DOHH2 (cell line): ENCODE measurements around the gene ABCG2.

Source experiments
- H3F3A ChIP-seq: fragments of 200-600 bp; sonication (generic), shearing (Covaris generic); 2 replicates; pipeline ENCODE4 v1.6.0; 2016; ENCODE audit warnings: antibody characterized with exemption, mild to moderate bottlenecking; ENCODE audit not compliant: control insufficient read depth, insufficient read depth
- H3K27ac ChIP-seq: fragments of 200-600 bp; sonication (generic); 2 replicates; pipeline ENCODE4 v1.5.1; 2014; ENCODE audit warnings: low read depth, mild to moderate bottlenecking, low read length, moderate library complexity
- H3K27me3 ChIP-seq: fragments of 200-600 bp; sonication (generic); 2 replicates; pipeline ENCODE4 v1.6.1; 2014; ENCODE audit warnings: mild to moderate bottlenecking, low read length, mixed read lengths; ENCODE audit not compliant: control insufficient read depth
- H3K36me3 ChIP-seq: fragments of 200-600 bp; sonication (generic); 2 replicates; pipeline ENCODE4 v1.6.1; 2014; ENCODE audit warnings: mild to moderate bottlenecking, low read length, moderate library complexity, mixed read lengths; ENCODE audit not compliant: control insufficient read depth
- H3K4me1 ChIP-seq: fragments of 200-600 bp; sonication (generic); 2 replicates; pipeline ENCODE4 v1.6.1; 2014; ENCODE audit warnings: mild to moderate bottlenecking, low read length, mixed read lengths; ENCODE audit not compliant: control insufficient read depth
- H3K4me2 ChIP-seq: fragments of 200-600 bp; sonication (generic); 2 replicates; pipeline ENCODE4 v1.6.0; 2014; ENCODE audit warnings: mild to moderate bottlenecking, low read length, moderate library complexity
- H3K4me3 ChIP-seq: fragments of 200-600 bp; sonication (generic); 2 replicates; pipeline ENCODE4 v1.5.1; 2014; ENCODE audit warnings: mild to moderate bottlenecking, low read length, mixed read lengths
- H3K79me2 ChIP-seq: fragments of 200-600 bp; sonication (generic); 2 replicates; pipeline ENCODE4 v1.6.1; 2014; ENCODE audit warnings: mild to moderate bottlenecking, low read length, mixed read lengths; ENCODE audit not compliant: control insufficient read depth
- H3K9me2 ChIP-seq: fragments of 200-600 bp; sonication (generic); replicated peaks from 2 replicates; pipeline ENCODE4 v1.6.1; 2014; ENCODE audit warnings: mild to moderate bottlenecking, low read length, mixed read lengths; ENCODE audit not compliant: control insufficient read depth
- H3K9me3 ChIP-seq: fragments of 200-600 bp; sonication (generic); 2 replicates; pipeline ENCODE4 v1.6.1; 2014; ENCODE audit warnings: antibody characterized with exemption, low read length, mixed read lengths; ENCODE audit not compliant: control insufficient read depth, insufficient read depth
- H4K20me1 ChIP-seq: fragments of 200-600 bp; sonication (generic); 2 replicates; pipeline ENCODE4 v1.6.0; 2014; ENCODE audit warnings: low read depth, mild to moderate bottlenecking, antibody characterized with exemption, low read length, moderate library complexity; ENCODE audit not compliant: control insufficient read depth, insufficient read depth
- CTCF ChIP-seq: fragments of 200-600 bp; sonication (generic); IDR thresholded peaks from one replicate; pipeline ENCODE4 v1.5.1; 2014; ENCODE audit warnings: antibody characterized with exemption, mild to moderate bottlenecking, low read depth, low read length; ENCODE audit not compliant: poor library complexity, severe bottlenecking
- EZH2phosphoT487 ChIP-seq: fragments of 200-600 bp; sonication (generic); IDR thresholded peaks from 2 replicates; pipeline ENCODE4 v1.6.1; 2017; ENCODE audit warnings: borderline replicate concordance, mild to moderate bottlenecking, antibody characterized with exemption, low read length, moderate library complexity, mixed read lengths

ABCG2 gene

DNA sequence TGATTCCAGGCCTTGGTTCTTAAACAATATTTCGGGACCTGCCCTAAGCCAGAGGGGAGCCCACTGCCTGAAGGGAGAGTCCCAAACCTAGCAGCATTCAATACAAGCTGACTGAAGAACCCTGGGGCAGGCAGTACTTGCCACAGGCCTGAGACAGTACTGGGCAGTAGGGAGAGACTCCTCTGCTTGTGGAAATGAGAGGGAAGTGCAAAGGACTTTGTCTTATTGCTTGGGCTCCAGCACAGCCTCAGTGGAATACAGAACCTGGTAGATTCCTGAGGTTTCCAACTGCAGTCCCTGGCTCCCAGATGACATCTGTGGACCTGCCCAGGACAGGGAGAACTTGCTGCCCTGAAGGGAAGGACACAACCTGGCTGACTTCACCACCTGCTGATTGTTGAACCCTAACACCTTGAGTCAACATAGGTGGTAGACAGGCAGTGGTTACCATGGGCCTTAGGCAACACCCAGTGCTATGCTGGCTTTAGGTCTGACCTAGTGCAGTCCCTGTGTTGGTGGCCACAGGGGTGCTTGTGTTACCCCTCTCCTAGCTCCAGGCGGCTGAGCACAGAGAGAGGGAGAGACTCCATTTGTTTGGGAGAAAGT is 20.3 kb upstream of the ABCG2 start:
- H3K9me2 ChIP-seq = no peaks in the 10 kb centered on the region; the same call in 1 of the 2 replicates
- no peak for TF ChIP-seq CTCF
- TF ChIP-seq EZH2phosphoT487 = no peak
- H3K9me3 ChIP-seq = no peaks in the 10 kb centered on the region
- H4K20me1 ChIP-seq = no peaks in the 10 kb centered on the region
- H3K4me1 ChIP-seq = no peaks in the 10 kb centered on the region
- H3K4me3 ChIP-seq = no peak overlapping the region
- H3F3A ChIP-seq = no peaks in the 10 kb centered on the region
- no peaks in the 10 kb centered on the region for H3K36me3 ChIP-seq
- H3K4me2 ChIP-seq = no peak overlapping the region
- no peaks in the 10 kb centered on the region; the same call in 1 of the 2 replicates for H3K27me3 ChIP-seq
- no peak overlapping the region for H3K27ac ChIP-seq
- H3K79me2 ChIP-seq = no peaks in the 10 kb centered on the region

- H3K79me2 ChIP-seq = no peaks in the 10 kb centered on the region
- no peaks in the 10 kb centered on the region for H3K4me1 ChIP-seq
- no peaks in the 10 kb centered on the region for H3K36me3 ChIP-seq
- no peak overlapping the region for H3K27ac ChIP-seq
- no peaks in the 10 kb centered on the region; the same call in 1 of the 2 replicates for H3K9me2 ChIP-seq
- no peak overlapping the region for H3K4me2 ChIP-seq
- no peaks in the 10 kb centered on the region; the same call in 1 of the 2 replicates for H3K27me3 ChIP-seq
- H3K4me3 ChIP-seq = no peak overlapping the region
- TF ChIP-seq CTCF = no peak
- no peaks in the 10 kb centered on the region for H3F3A ChIP-seq
- no peaks in the 10 kb centered on the region for H4K20me1 ChIP-seq
- H3K9me3 ChIP-seq = no peaks in the 10 kb centered on the region
Measured at GRCh38 chr4:88177983-88178625, 19.7 kb upstream of the ABCG2 start.

GRCh38 chr4:88172987-88173386 is 14.5 kb upstream of the ABCG2 start:
- no peaks in the 10 kb centered on the region for H3K36me3 ChIP-seq
- H3K4me2 ChIP-seq = no peak overlapping the region
- TF ChIP-seq EZH2phosphoT487 (no peak), CTCF (no peak)

More at GRCh38 chr4:88172987-88173386, 14.5 kb upstream of the ABCG2 start:
- H3K27ac ChIP-seq = no peak overlapping the region
- no peaks in the 10 kb centered on the region for H4K20me1 ChIP-seq
- H3K79me2 ChIP-seq = no peaks in the 10 kb centered on the region
- H3K9me3 ChIP-seq = no peaks in the 10 kb centered on the region
- no peaks in the 10 kb centered on the region for H3F3A ChIP-seq
- no peaks in the 10 kb centered on the region for H3K4me1 ChIP-seq
- H3K9me2 ChIP-seq = no peaks in the 10 kb centered on the region; the same call in 1 of the 2 replicates
- H3K27me3 ChIP-seq = no peaks in the 10 kb centered on the region
- no peak overlapping the region for H3K4me3 ChIP-seq
